Measurements from ENCODE around the gene PLXNA4.

PLXNA4 gene

DNA sequence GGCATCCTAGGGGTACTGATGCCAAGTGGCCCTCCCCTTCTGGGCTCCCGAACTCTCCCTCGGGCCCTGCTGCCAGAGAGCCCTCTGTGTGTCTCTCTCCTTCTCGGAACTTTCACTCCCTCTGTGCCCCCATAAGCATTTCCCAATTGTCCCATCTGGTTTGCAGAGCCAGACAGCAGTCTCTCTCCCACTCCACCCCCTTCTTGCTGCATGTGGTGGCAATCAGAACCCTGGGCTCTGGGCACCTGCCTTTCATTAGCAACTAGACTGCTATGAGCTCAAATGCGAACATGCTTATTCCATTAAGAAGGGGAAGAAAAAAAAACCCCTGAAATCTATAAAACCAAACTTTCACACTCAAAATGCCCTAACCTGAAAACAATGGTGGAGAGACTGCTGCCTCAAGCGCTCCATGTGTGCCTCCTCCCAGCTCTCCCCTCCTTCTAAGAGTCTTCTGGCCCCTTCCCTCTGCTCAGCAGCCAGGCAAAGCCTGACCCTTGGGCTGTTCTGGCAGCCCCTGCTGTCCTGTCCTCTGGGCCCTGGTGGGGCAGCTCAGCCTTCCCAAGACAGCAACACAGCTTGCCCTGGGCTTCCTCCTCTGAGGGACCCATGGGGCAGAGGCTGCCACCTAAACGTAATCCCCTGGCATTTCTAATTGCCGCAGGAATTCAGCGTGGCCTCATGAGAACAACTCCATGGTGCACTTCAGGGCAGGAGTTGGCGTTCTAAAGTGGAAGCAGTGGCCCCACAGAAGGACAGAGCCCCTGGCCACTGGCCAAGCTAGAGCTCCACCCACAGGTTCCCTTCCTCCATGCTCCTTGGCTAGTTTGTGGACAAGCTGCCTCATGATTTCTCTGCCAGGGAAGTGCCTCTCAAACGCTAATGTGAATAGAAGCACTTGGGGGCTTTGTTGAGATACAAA lies 415.4 kb downstream of the PLXNA4 start:
- no peak for DNase-seq

DNA sequence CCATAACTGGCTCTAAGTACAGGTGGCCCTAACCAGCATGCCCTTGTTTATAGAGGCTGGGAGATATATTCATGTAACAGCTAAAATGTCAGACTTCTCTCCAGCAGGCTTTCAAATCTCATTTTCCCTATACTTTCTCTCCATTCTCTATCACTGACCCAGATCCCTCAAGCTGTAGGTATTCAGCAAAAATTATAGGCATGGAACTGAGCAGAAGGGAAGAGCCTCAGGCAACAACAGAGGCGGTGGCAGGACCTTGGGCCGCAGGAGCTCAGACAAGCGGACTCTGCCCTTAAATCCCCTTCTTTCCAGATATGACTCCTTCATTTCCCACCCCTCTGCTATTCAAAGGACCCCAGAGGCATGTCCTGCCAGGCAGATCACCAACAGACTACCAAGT lies 417.4 kb downstream of the PLXNA4 start:
- DNase-seq = no peak

DNA sequence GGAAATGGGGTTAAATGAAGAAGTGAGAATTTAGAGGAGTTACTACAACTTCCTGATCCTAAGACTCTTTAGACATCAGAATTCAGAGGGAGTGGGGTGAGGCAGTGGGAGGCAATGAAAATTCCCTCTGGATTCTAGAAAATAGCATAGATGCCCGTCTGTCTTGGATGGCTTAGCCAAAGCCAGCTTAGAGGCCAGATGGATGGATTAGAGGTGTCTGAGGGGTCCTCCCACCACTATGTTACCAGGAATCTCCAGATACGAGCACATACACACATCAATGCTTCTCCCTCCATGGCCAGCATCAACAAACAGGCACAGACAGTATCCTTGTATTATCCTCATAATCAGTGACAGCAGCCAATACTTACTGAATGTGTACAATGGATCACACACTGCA lies 418.1 kb downstream of the PLXNA4 start:
- no peak for DNase-seq

DNA sequence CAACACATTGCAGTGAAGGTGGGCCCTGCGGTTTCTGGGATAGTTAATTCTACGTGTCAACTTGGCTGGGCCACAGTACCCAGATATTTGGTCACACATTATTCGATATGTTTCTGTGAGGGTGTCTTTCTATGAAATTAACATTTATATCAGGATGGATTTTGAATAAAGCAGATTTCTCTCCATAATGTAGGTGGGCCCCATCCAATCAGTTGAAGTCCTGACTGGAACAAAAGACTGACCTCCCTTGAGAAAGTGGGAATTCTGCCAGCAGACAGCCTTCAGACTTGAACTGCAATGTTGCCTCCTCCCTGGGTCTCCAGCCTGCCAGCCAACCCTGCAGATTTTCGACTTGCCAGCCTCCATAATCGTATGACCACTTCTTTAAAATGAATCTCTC lies 420.6 kb downstream of the PLXNA4 start:
- no peak for DNase-seq

DNA sequence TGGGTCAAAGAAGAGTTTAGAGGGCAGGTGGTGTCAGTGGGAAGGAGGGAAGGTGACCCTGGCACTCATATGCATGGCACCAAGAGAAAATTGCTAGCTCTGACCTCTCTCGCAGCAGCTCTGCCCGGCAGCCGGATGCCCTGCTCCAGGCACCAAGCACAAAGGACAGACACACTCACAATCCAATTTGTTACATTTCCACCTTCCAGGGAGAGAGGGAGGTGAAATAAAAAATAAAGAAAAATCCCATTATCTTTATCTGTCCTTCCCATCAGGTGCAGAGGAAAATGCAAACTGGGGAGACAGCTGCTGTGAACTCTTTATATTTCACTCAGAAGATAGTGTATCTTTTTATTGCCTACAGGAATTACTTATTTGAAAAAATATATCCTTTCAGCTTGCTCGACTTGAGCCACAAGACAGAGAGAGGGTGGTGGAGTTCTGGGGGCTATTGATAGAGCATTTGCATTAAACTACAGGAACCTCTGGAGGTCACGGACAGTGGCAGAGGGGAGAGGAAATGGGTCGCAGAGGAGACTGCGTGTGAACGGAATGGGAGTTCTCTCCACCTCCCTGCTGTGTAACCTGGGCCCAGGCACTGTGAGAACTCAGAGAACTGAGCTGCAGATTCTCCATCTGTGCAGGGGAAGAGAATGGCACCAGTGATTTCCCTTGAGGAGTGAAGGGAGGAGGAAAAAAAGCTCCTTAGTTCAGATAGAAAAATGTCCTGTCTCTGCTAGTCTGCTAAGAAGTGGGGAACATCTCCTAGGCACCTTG lies 421.4 kb downstream of the PLXNA4 start:
- no peak for DNase-seq

DNA sequence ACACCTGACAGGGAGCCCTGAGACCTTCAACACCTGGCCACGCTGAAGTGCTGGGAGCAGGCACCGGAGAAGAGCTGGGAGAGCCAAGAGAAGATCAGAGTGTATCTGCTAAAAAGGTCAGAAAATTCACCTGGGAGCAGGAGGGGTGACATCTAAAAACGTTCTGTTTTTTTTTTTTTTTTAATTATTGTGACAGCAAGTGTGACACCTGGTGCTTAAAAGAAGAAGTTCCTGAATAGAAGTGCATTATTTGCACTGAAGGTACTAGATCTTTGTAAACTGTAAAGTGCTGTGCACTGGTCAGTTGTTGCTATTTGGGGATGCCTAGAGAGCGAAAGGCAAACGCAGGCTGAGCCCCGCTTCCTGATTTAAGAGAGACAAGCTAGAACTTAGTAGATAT lies 422.0 kb downstream of the PLXNA4 start:
- no peak for DNase-seq

DNA sequence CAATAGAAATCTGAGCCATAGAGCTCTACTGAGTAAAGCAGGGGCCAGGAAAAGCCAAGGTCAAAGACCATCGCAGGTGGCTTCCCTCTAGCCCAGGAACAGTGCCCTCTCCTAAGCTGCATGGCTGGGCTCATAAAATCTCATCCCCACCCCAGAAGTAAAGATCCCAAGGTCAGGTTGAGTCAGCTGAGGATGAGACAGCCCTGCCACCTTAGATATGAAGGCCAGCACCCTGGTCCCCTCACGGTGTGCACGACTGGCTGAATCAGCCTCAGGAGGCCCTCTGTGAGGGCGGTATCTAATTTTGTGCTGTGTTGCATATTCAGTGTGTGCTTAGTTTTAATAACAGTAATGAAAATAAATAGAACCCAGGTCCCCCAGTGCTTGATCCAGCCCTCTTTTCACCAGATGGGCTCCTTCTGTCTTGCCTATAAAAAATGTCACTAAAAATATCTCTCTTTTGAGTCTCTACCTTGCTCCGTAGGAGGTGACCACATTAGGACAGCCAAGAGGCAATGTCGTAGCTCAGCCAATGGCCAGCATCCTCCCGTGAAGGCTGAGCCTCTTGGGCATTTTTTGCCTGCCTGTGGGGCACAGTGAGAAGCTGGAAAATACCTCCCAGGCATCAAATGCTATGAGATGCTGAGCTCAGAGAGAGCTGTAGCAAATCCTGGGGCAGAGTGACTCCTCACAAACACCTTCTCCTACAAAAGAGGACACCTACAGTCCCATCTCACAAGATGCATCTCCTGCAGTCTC lies 424.0 kb downstream of the PLXNA4 start:
- no peak for DNase-seq

DNA sequence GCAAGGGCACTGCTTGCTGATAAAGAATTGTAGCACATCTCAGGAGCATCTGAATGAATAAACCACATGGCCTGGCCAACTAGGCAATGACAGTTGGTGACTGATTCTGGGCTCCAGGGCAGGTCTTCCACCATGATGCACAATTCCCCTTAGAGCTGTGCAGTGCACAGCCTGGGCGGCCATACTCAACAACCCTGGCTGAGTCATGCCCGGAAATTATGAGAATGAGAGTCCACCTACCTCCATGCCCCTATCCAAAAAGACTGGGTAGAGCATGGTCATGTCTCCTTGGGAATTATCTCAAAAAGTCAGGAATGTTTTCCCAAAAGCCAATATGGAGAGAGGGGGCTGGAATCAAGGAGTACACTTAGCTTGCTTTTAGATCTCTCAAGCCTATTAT lies 425.6 kb downstream of the PLXNA4 start:
- DNase-seq = no peak

DNA sequence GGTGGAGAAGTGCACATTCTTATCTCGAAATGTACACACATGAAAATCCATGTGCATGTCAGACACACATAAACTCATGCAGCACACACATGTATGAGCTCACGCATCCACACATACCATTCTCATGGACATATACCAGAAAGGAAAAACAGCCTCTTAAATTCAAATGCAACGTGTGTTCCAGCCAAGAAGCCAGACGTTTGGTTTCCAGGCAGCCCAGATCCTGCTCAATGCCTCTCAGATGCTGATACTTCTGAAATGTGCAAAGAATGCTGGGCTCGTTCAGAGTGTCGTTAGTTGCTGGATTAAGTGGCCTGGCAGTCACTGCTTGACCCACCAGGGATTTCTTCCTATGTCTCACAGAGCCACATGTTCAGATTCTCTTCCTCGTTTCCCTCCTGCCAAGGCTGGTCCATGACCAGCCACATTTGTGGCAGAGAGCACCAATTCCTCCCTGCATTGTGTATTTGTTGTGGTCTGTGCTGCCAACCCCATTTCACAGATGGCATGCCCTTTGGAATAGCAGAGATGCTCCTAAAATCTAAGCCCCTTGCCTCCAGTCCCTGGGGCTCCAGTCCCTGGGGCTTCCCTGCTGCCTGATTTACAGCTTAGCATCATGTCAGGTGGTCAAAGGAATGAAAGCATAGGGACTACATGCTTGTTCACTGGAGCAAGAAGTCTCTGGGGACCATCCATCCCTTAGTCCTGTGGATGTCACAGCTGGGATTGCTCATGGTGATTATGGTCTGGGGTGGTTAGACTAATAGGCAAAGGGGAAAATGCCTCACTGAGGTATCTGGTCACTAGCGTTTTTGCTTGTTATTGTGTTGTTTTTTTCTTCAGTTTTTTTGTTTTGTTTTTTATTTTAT lies 426.6 kb downstream of the PLXNA4 start:
- no peak for DNase-seq

DNA sequence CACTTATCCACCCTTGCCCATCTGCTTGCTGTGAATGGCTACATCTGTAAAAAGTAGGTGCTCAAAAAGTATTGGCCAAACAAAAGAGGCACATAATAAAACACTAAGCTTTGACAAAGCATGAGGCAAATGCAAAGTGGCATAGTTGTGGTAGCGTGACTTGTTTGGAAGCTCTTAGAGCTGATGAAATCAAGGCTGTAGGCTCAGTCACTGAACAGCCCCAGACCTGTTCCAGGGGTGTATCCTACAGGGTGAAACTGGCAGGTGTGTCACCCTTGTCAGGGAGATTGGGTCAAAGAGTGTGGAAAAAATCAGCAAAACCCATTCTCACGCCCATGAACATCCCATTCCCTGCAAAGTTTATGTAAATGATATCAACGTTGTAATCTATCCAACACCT lies 427.4 kb downstream of the PLXNA4 start:
- no peak for DNase-seq

DNA sequence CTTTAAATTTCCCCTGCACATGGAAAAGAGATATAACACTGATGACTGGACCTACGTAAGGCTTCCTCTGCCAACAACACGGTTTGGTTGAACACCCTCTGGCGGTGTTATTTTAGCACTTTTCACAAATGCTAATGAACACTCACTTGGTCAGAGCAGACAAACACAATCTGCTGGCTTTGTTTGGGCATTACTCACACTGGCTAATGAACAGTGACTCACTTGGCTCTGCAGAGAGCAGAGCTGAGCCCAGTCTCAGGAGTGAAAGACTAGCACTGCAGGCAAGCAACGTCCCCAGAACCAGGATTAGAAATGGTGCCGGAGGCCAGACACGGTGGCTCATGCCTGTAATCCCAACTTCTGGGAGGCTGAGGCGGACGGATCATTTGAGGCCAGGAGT lies 430.8 kb downstream of the PLXNA4 start:
- DNase-seq = no peak

DNA sequence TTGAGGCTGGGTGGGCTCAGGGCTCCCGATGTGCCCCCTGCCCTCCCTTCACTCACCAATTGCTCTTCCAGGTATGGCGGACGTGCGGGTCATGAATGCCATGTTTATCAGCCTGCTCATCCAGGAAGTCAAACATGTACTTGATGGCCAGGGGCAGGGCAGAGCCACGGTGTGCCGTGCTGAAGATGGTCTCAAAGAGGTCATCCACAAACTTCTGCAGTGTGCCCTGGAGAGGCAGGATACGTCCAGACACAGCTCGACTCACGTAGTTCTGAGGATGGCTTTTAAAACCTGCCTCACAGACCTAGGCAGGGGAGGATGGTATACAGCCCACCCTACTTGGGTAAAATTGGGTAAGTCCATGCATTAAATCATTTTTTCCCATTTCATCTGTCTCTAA lies 431.2 kb downstream of the PLXNA4 start:
- DNase-seq = no peak

DNA sequence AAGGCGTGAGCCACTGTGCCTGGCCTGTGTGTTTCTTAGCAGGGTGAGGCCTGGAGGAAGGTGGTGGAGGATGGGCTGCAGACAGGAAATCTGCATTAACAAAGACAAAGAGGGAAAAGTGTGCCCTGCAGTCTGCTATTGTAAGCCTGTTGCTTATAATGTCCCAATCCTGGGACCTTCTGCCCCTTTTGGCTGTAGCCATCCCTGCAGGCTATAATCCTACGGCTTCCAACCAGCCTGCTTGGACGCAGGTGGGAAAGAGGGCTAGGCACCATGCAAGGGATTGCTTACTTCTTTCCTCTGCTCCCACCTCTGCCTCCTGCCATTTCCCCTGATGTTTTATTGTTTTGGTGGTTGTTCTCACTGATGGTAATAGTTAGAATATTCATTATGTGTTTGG lies 434.3 kb downstream of the PLXNA4 start:
- DNase-seq = no peak

DNA sequence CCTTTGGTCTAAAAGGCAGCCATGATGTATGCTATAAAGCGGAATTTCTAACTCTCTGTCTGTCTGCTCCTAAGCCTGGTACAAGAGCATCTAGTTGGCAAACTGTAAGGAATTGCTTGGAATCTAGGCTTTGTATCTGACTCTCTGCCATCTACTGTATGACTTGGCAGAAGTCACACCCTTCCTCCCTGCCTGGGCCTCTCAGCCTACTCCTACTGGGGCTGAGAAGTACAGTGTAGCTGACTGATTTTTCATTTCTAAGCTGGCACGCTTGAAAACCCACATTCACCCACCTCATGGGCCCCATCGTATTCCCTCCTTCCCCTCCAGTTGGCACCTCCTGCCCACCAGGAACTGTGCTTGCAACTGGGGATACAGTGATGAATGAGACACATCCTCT lies 435.2 kb downstream of the PLXNA4 start:
- DNase-seq = no peak

DNA sequence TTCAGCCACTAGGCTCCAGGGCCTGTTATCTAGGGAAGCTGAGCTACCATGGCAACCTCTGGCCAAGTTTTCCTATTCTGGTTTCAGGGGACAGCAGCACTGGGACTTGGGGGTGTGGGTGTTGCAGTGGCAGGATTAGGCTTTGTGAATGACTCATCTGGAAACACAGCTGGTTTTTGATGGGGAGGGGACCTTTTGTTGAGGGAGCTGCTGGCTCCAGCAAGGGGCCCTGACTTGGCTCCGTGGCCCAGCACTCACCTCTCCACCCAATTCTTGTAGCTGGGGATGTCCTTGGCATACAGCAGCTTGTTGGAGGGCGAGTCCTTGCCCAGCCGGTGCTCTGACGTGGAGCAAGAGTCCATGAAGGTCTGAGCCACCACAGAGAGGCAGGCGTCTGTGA lies 435.9 kb downstream of the PLXNA4 start:
- DNase-seq = no peak

DNA sequence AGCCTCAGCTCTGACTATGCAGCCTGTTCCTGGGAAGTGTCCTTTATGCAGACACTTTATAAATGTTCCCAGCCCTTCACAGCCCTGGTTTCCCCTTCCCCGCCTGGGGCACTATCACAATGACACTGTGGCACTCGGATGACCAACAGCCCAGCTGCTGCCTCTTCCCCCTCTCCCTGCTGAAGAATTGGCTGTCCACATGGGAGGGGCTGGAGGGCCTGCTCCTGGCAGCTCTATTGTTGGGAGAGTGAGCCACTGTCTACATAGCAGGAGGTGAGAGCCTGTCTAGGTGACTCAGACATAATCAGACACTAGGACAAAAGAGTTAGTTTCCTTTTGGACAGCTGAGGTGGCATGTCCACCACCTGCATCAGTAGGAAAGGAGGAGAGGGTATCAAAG lies 437.5 kb downstream of the PLXNA4 start:
- no peak for DNase-seq

DNA sequence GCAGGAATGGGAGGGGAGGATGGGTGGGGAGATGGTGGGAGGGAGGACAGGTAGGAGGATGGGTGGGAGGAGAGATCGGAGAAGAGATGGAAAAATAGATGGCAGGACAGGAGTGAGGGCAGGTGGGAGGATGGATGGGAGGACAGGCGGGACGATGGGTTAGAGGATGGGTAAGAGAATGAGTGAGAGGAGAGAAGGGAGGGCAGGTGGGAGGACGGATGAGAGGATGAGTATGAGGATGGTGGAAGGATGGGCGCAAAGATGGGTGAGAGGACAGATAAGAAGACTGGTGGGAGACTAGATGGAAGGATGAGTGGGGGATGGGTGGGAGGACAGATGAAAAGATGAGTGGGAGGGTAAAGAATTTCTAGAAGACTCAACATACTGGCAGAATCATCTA lies 438.6 kb downstream of the PLXNA4 start:
- DNase-seq = no peak

DNA sequence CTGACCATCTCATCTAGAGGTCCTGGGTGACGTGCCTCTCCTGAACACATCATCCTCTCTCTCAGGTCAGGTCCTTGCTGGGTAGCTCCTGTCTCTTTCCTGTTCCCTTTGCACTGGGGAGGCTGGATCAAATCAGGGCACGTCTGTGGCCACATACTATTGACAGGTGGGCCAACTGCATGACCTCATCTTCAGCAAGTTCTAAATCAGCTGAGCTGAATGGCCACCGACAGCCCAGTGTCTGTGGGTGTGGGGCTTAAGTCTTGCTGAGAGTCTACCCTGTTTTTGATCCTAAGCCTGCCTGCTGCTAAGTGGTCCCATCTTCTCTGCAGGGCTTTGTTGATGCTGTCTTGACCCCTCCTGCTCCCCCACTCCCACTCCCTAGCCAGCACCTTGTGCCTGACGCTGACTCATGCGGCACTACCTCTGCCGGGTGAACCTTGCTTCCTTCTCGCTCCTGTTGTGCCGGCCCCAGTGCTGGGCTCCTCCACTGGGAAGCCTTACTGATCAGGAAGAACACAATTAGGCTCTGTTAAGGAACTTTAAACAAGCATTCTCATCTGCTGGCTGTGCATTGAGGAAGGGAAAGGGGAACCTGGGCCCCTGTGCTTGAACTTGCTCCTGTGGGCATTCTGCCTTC lies 440.4 kb downstream of the PLXNA4 start:
- DNase-seq = no peak

DNA sequence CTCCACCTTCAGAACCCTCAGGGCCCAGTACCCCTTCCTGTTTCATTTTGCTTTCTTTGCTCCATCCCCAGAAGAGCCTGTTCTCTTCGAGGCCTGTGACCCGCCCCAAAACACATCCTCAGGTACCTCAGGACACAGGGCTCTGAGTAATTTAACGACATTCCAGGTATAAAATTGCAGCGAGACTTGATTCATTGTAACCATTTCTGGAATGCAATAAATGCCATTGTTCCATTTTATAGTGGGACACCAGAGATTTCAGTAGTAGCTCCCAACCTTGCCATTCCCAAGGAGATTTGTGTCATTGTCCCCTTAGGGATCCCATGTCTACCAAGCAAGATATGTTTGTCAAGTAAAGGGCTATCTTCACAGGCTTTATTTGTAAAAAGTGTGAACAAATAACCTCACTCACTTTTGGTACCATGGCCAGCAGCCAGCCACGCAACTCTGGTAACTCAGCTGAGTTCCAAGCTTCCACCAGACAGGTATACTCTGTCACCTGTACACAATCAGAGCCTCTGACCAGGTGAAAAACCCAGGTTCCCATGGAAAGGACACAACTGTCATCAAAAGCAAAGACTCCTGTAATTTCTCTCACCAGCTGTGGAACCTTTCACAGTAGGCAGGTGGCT lies 441.3 kb downstream of the PLXNA4 start:
- DNase-seq = no peak

DNA sequence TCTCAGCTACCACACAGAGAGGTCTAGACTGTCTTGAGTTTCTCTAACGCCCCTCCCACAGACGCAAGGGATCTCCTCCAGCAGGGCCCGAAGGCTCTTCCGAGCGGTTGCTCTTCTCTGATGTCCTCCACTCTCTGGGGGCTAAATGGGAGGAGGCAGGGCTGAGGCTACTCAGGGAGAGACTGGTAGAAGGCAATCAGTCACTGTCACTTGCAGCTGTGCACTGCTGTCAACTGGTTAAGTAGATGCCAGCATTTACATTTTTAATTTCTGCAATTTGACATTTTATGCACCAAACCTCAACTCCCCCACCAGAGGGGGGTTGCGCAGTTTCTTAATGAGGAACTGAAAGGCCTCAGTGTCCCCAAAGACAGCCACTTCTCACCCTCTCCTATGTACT lies 442.8 kb downstream of the PLXNA4 start:
- DNase-seq = no peak

DNA sequence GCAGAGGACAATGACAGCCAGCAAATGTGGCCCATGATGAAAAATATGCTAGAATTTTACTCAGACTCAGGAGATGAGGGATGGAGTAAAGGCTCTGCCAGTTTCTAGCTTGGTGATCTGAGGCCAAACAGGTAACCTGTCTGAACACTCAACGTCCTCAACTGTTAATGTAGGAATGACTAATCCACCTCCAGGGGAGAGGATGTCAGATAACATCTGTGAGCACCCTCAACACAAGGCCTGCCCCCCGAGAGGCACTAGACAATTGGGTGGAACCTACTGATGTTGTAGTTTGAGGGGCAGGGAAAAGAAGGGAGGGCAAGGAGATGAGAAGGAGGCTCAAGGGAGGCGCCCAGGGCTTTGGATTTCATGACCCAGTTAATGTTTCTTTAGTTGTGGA lies 445.1 kb downstream of the PLXNA4 start:
- DNase-seq = no peak

DNA sequence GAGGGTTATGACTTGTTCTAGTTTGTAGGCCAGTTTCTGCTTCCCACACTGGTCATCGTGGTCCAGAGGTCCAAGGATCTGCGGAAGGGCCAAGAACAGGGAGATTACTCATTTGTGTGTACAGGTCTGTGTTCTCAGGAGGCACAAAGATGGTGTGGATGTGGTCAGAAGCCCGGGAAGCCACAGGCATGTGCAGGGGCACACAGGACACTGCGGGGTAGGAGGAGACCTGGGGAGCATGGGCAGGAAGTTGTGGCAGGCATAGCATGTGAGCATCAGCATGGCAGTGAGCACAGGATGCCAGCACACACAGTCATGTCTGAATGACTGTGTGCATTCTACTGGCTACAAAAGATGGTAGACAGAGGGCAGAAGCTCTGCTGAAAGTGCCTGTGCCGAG lies 445.8 kb downstream of the PLXNA4 start:
- no peak for DNase-seq

All from hematopoietic multipotent progenitor cell treated with erythropoietin and hydrocortisone succinate and interleukin-3 and kit ligand, for 4 days (in vitro differentiated cells).